Thoracic aorta (tissue), 2 donors: ENCODE measurements around the gene CACNG3. TPM values are rescaled to one million over a fixed set of nuclear protein-coding genes. Genes with fewer than 3 reads are reported as not detected.

Experiments used
- ATAC-seq: fragments of 150-250 bp; one replicate; pipeline ENCODE4 v1.8.0; 2017; ENCODE audit warnings: low read depth; ENCODE audit not compliant: insufficient number of reproducible peaks, low FRiP score
- DNase-seq: peaks from one replicate; pipeline ENCODE4 v3.0.0-alpha.2; 2020; ENCODE audit warnings: low spot score
- H3K27ac ChIP-seq, 2 donors: fragments of 200-600 bp; sonication (generic); 1 replicate in 1 of 2; 2 replicates in 1 of 2; pipeline ENCODE4 v1.5.1; 2016; ENCODE audit warnings: mild to moderate bottlenecking in 2 of 2, moderate library complexity in 2 of 2
- H3K27me3 ChIP-seq: fragments of 200-600 bp; sonication (generic); replicated peaks from 2 replicates; pipeline ENCODE4 v1.6.0; 2016; ENCODE audit warnings: mild to moderate bottlenecking; ENCODE audit not compliant: insufficient read depth
- H3K36me3 ChIP-seq: fragments of 200-600 bp; sonication (generic); one replicate; pipeline ENCODE4 v1.5.1; 2016
- H3K4me1 ChIP-seq, 2 donors: fragments of 200-600 bp; sonication (generic); 1 replicate in 1 of 2; 2 replicates in 1 of 2; pipeline versions ENCODE4 v1.5.1 to v1.6.0; 2016; ENCODE audit warnings: low read depth in 2 of 2, mild to moderate bottlenecking in 1 of 2; ENCODE audit not compliant: control insufficient read depth in 1 of 2
- H3K4me3 ChIP-seq: fragments of 200-600 bp; sonication (generic); 2 replicates; pipeline ENCODE4 v1.5.1; 2016; ENCODE audit warnings: mild to moderate bottlenecking
- H3K9me3 ChIP-seq: fragments of 200-600 bp; sonication (generic); 2 replicates; pipeline ENCODE4 v1.5.1; 2016
- total RNA-seq, 2 donors: library from RNA; depleted of rRNA; stranded (reverse); fragments of >200 nt; gene quantifications; one replicate each; pipeline versions ENCODE4 v1.1.0 to v1.2.3, GENCODE V29; 2016
- TF ChIP-seq, protein P1 (sequence below): fragments of 200-600 bp; sonication (generic); IDR thresholded peaks from one replicate; pipeline ENCODE4 v1.5.1; 2019; ENCODE audit warnings: antibody characterized with exemption

CACNG3 gene
- total RNA-seq, 2 donors from 2014 or later: not detected

- Histone ChIP-seq H3K36me3 (no peaks in the 10 kb centered on the region), H3K4me1 (no peaks in the 10 kb centered on the region), H3K9me3 (no peaks in the 10 kb centered on the region), H3K4me3 (no peak overlapping the region), H3K27me3 (no peaks in the 10 kb centered on the region), H3K27ac (no peak overlapping the region)
- TF ChIP-seq, protein P1, sequence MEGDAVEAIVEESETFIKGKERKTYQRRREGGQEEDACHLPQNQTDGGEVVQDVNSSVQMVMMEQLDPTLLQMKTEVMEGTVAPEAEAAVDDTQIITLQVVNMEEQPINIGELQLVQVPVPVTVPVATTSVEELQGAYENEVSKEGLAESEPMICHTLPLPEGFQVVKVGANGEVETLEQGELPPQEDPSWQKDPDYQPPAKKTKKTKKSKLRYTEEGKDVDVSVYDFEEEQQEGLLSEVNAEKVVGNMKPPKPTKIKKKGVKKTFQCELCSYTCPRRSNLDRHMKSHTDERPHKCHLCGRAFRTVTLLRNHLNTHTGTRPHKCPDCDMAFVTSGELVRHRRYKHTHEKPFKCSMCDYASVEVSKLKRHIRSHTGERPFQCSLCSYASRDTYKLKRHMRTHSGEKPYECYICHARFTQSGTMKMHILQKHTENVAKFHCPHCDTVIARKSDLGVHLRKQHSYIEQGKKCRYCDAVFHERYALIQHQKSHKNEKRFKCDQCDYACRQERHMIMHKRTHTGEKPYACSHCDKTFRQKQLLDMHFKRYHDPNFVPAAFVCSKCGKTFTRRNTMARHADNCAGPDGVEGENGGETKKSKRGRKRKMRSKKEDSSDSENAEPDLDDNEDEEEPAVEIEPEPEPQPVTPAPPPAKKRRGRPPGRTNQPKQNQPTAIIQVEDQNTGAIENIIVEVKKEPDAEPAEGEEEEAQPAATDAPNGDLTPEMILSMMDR: no peak
- no peak for DNase-seq
- ATAC-seq: no peak
Measured at GRCh38 chr16:24344784-24345183, 88.6 kb downstream of the CACNG3 start.

DNA sequence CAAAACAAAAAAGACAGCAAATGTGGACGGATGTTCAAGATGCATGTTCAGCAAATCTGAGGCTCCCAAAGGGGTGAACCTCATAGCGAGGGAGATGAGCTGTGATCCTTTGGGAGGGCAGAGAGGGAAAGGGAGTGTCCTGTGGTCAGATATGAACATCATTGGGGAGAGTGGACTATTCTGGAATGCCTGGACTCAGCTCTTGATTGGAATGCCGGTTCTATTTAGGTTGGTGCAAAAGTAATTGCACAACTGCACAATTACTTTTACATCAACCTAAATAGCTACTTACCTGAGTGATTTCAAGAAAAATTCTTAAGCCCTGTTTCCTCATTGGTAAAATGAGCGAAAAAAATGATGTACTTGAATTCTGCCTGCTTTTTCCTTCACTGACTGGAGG, 89.6 kb downstream of the CACNG3 start:
- no peak overlapping the region for H3K4me3 ChIP-seq
- no peak overlapping the region for H3K27ac ChIP-seq
- TF ChIP-seq, protein P1: no peak
- H3K27me3 ChIP-seq: no peaks in the 10 kb centered on the region
- DNase-seq: no peak
- no peak for ATAC-seq
- H3K9me3 ChIP-seq: no peaks in the 10 kb centered on the region
- no peaks in the 10 kb centered on the region for H3K36me3 ChIP-seq
- no peaks in the 10 kb centered on the region for H3K4me1 ChIP-seq

- TF ChIP-seq, protein P1: no peak
- H3K27ac ChIP-seq: no peak overlapping the region
- no peaks in the 10 kb centered on the region for H3K9me3 ChIP-seq
- H3K4me3 ChIP-seq: no peak overlapping the region
- no peak for ATAC-seq
- no peak for DNase-seq
- H3K4me1 ChIP-seq: no peaks in the 10 kb centered on the region
- H3K27me3 ChIP-seq: no peaks in the 10 kb centered on the region
- H3K36me3 ChIP-seq: no peaks in the 10 kb centered on the region
Measured at GRCh38 chr16:24346734-24347133, 90.6 kb downstream of the CACNG3 start.

- Histone ChIP-seq H3K27me3 (no peaks in the 10 kb centered on the region), H3K27ac (no peak overlapping the region), H3K9me3 (no peaks in the 10 kb centered on the region), H3K36me3 (no peaks in the 10 kb centered on the region), H3K4me1 (no peaks in the 10 kb centered on the region), H3K4me3 (no peak overlapping the region)
- DNase-seq (no peak), ATAC-seq (no peak)
- TF ChIP-seq, protein P1: no peak
Measured at GRCh38 chr16:24347556-24347955, 91.4 kb downstream of the CACNG3 start.

DNA sequence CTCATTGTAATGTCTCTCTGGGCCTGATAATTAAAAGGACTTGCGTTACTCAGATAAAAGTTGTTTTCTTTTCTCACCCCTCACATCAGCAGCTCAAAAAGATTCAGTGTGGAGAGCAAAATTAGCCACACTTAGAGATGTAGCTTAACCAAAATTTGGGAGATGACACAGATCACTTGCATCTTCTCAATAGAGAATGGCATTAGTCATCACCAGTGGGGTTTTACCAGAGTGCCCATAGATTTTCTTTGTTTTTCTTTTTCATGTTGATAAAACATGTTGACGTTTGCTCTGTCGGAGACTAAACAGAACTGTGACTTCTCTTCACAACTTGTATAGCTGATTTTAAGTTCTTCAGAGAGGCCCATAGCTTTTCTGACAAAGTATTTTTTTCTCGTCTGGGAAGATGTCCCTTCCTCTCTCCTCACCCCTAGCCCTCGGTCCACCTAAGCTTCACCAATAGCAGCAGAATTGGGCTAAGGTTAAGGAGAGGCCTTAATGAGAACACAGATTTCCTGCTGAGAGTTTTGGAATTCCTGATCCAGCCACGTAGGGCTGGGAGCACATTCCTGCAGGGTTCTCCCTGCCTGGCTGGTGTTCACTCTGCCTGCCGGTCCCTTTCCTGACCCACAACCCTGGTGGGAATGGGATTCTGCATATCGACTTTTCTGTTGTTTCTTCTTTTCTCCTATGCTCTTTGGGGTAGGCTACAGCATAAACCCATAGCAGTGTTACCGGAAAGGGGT, 92.6 kb downstream of the CACNG3 start:
- Histone ChIP-seq H3K9me3 (no peaks in the 10 kb centered on the region), H3K27ac (no peak overlapping the region), H3K27me3 (no peaks in the 10 kb centered on the region), H3K4me3 (no peak overlapping the region), H3K36me3 (no peaks in the 10 kb centered on the region), H3K4me1 (no peaks in the 10 kb centered on the region)
- no peak for ATAC-seq
- TF ChIP-seq, protein P1: no peak
- DNase-seq: no peak
